HG03159 (cell line): ENCODE results near the gene STK4.

Experiments used
- ATAC-seq: cut with Tn5 transposase; IDR thresholded peaks from one replicate; pipeline ENCODE4 v1.9.1; 2021; ENCODE audit warnings: mild to moderate bottlenecking, moderate library complexity; ENCODE audit not compliant: unreplicated experiment

Gene STK4

GRCh38 chr20:44952731-44953130 is 13.6 kb upstream of the STK4 start:
- ATAC-seq = no peak

DNA sequence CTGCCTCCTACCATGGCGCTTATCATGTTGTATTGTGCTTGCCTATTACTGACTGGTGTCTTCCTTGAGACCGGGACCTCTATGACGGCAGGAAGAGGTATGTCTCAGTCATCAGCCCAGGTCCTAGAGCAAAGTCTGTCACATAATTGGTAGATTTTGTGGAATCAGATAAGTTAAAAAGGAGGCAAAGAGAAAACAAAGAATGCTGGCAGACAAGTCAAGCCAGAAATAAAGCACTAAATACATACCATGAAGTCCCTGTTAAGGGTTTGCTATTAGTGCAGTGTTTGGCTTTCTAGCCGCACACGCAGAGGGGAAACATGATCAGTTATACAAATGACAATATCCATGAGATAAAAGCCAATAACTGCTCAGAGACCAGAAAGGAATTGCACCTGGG is 12.1 kb upstream of the STK4 start:
- no peak for ATAC-seq

- no peak for ATAC-seq
Observed at GRCh38 chr20:44955270-44955669, 11.0 kb upstream of the STK4 start.

- no peak for ATAC-seq
Observed at GRCh38 chr20:44956410-44956809, 9.9 kb upstream of the STK4 start.

DNA sequence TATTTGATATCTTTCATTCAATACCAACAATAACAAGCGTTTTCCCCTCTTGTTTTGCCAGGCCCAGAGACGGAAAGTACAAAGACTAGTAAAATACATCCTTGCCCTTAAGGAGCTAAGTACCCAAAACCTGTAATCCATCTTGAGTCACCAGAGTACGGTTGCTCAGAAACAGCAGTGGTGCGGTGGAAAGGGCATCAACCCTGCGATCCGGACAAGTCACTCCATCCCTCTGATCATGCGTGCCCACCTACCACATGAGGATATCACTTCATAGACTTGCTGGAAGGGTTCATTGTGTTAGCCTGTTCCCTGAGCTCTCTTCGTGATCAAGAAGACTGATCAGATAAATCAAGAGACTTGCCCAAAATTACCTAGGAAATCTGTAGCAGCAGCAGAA is 8.0 kb upstream of the STK4 start:
- no peak for ATAC-seq

GRCh38 chr20:44959082-44959637 is 7.2 kb upstream of the STK4 start:
- no peak for ATAC-seq

- no peak for ATAC-seq
Observed at GRCh38 chr20:44959638-44960102, 6.6 kb upstream of the STK4 start.

DNA sequence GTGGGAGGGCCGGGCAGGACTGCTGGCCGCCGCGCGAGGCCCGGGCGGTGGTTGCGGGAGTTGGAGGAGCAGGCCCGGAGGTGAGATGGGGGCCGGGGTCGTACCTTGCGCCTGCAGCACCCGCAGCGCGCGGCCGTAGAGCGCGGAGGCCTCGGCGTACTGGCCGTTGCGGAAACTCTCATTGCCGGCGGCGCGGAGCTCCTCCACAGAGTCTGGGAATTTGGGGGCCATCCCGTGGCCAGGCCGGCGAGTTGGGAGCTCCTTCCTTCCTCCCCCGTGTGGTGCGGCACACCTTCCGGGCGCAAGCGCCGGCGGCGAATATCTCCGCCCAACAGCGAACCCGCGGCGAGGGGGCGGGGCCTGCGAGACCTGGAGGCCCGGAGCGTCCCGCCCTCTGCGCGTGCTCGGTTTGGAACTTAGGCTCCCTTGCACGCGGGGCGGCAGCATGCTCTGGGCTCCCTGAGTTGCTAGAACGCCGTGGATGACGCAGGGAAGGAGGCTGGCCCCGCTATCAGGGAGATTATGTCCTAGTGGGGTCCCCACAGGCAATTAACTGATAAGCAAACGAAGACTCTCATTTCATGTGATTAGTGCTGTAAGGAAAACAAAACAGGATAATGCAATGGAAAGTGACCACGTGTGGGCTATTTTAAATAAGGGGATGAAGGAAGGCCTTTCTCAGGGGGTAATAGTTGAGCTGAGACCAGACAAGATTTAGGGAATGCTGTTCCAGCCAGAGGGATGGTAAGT is 6.0 kb upstream of the STK4 start, which contains the start of gene TOMM34:
Gene TOMM34, minus strand, starts transcription at position 295 of the 750 bp plus-strand sequence. Its CDS starts 64 bp downstream, at position 231.
- peak; percentile 89 for ATAC-seq

DNA sequence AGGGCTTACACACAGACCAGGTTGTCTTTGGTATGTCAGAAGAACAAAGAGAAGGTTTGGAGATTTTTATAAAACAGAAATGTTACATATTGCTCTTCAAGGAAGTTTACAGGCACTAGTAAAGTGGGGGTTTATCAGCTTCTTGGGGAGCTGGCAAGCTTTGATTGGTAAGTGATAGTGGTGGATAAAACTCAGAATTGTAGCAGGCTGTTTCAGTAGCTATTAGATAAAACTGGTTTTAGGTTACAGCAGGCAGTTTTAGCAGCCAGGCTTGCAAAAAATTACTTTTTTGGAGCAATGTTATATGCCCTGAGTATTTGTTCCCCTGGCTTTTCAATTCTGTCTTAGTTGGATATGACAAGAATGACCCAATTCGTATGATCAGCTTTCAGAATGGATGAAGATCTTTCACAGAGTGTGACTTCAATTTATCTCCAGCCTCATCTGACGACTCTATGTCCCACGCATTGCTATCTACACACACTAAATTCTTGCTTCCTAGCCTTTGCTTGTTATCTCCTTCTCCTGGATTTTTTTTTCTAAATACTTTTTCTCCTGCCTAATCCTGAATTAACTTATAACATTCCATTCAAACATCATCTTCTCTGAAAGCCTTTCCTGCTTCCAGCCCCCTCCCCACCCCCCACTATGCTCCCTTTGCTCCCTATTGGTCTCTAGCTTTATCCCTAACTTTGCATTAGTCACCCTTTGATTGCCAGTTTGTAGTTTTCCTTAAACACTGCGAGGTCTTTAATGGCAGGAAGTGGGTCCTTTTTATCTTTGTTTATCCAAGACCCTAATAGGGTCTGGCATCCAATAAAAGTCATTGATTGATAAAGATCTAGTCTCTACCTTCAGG is 5.1 kb upstream of the STK4 start:
- ATAC-seq = no peak

DNA sequence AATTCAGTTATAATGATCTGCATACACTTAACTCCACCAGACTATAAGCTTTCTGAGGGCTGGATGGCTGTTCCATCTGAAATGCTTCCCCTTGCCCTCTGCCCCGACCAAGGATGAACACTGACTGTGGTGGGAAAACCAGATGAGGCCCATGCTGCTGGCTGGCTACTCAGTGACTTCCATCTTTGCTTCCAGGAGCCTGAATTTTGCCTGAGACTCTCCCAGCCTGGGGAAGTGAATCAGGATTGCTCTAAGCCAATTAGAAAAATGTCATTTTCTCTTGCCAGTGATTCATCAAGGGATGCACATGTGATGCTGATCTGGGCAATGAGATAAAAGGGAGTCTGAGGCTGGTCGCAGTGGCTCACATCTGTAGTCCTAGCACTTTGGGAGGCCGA is 4.4 kb upstream of the STK4 start:
- ATAC-seq = no peak

- no peak for ATAC-seq
Observed at GRCh38 chr20:44962483-44962882, 3.8 kb upstream of the STK4 start.

GRCh38 chr20:44963325-44964215 is 2.7 kb upstream of the STK4 start:
- ATAC-seq = no peak

DNA sequence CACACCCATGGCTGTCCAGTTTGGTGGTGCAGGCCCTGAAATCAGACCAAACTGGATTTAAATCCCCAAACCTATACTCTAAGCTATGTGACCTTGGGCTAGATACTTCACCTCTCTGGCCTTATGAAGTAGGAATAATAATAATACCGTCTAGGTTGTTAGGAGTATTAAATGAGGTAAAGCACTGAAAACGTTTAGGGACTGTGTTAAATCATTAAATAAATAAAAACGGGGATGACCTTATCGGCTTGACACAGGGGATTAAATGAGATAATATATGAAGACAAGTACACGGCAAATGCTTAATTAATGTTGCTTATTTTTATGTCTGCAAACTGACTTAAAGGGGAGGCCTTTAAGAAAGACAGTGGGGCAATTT is 672 bp upstream of the STK4 start:
- ATAC-seq = no peak

- no peak for ATAC-seq
Observed at GRCh38 chr20:44967207-44967807, 995 bp downstream of the STK4 start.

DNA sequence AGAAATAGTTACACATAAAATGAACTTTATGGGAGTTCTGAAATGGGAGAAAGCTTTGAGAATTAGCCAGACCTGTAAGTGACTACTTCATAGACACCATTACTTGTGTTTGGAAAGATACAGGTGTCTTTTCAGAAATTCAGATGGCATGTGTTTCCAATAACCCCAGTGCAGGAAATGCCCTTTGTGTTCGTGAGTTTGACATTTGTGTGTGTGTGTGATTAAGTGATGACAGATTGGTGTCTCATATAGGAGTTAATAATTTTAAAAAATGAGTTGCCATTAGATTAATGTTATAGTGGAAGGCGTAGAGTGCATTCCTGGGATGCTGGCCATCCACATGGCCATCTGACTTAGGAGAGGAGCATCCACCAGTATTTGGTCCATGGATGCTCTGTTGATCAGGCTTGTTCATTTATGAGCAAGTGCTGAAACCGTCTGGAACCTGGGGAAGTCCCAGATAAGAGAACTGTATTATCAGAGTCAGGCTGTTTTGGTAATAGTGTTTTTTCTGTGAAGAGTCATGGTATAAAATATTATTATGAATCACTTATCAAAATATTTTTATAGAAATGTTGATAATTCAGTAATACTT is 3.1 kb downstream of the STK4 start:
- ATAC-seq = no peak

DNA sequence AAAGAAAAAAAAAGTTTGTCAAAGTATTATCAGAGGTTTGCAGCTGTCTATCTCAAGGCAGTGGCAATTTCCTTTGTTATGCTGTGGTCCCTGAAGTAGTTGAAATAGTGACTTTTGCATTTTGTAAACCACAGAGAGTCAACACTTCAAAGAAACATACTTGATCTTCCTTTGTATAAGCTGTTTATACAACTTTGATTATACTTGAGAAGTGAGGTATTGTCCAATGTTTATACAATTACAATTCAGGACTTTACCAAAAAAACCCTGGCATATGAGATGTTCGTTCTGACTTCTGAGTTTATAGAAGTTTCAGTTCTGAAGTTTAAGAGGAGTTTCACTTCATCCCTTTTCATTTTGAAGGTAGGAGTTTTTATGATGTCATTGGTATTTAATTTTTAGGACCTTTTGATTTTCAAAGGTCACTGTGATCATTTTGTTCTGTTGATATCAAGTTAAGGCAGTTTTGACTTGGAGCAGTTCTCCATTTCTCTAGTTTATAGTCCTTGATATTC is 4.0 kb downstream of the STK4 start:
- no peak for ATAC-seq

DNA sequence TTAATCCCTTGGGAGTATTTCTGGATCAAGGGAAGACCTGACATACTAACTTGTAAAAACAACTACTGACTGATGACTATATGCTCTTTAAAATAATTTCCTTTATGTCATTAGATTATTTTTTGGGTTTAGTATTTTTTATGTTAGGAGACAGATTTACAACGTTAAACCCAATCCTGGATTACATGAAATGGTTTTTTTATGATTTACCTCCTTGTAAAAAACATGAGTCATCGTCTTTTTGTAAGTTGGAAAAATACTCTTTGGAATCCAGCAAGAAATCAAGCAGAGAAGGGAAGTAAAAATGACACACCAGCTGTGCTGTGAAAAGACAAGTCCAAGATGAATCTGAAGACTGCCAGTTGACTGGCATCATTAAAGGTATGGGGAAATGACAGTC is 6.7 kb downstream of the STK4 start:
- ATAC-seq = no peak

- ATAC-seq = no peak
Observed at GRCh38 chr20:44976698-44977097, 10.4 kb downstream of the STK4 start.

DNA sequence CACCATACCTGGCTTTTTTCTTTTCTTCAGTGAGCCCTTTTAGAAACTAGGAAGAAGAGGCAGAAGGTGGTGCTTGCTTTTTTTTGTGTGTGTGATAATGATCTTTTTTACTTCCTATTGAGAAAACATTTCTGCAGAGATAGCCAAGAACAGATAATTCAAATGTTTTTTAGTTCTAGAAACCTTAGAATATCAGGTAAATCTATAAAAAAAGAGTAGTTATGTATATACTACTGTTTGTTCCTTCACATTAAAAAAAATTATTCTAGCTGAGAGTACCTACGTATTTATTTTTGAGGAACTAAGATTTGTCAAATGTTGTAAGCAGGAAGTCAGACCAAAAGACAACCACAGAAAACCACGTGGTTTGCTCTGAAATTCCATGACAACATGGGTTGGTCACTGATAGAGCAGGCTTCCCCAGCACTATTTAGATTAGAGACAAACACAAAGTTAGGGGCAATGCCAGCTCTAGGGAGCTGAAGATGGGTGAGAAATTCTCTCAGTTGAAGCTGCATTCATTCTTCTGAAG is 12.8 kb downstream of the STK4 start:
- ATAC-seq = peak; percentile 86
